ENCODE results near the gene SDK1.

- TF ChIP-seq CTCF (conservative IDR thresholded peaks at IDR 0.05; ENCODE audit: low read length) (no peak), EZH2phosphoT487 (IDR thresholded peaks at IDR 0.05; ENCODE audit: borderline replicate concordance, low read depth, low read length) (no peak)
These were observed 124.0 kb downstream of the SDK1 start for GRCh38 chr7:3425087-3425486.

Data from OCI-LY7 (cell line).